Prostate gland (tissue), 2 donors: ENCODE measurements around the gene FCAR.
"Not testable (repeated sequence)": the region's sequence is repeated elsewhere in the genome, so short reads cannot be mapped to it uniquely, and the experiment has no call there.

ENCODE experiments used
- POLR2AphosphoS5 ChIP-seq: sonication (generic); formaldehyde crosslinking; IDR thresholded peaks from one replicate; pipeline ENCODE4 v1.6.1; 2017; ENCODE audit warnings: antibody characterized with exemption
- TF ChIP-seq, protein P1 (sequence below), 4 experiments: fragments of 200-600 bp in 2 of 4; fragments of 450-650 bp in 2 of 4; sonication (generic) in 2 of 4; IDR thresholded peaks; 1 replicate in 3 of 4; 2 replicates in 1 of 4; pipeline ENCODE4 v1.5.1; 2016 to 2019; ENCODE audit warnings: antibody characterized with exemption in 4 of 4, mild to moderate bottlenecking in 2 of 4, moderate library complexity in 2 of 4

DNA sequence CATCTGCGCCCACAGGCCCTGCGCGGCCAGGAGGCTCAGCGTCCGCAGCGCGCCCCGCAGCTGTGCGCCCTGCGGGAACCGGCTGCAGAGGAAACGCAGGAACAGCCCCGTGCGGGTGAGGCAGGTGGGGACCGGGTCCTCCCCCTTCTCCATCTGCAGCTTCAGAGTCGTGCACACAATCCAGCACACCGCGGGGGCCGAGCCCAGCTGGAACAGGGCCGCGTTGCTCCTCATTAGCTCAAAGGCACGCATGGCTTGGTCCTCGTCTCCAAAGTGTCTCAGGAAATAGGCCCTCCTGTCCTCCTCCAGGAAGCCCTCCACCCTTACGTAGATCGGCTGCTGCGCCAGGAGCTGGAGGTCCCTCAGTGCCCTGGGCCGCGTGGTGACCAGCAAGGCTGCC lies 65.5 kb downstream of the FCAR start:
- TF ChIP-seq, protein P1, sequence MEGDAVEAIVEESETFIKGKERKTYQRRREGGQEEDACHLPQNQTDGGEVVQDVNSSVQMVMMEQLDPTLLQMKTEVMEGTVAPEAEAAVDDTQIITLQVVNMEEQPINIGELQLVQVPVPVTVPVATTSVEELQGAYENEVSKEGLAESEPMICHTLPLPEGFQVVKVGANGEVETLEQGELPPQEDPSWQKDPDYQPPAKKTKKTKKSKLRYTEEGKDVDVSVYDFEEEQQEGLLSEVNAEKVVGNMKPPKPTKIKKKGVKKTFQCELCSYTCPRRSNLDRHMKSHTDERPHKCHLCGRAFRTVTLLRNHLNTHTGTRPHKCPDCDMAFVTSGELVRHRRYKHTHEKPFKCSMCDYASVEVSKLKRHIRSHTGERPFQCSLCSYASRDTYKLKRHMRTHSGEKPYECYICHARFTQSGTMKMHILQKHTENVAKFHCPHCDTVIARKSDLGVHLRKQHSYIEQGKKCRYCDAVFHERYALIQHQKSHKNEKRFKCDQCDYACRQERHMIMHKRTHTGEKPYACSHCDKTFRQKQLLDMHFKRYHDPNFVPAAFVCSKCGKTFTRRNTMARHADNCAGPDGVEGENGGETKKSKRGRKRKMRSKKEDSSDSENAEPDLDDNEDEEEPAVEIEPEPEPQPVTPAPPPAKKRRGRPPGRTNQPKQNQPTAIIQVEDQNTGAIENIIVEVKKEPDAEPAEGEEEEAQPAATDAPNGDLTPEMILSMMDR (IDR thresholded peaks at IDR 0.05), result not testable (repeated sequence)
- not testable (repeated sequence) for TF ChIP-seq POLR2AphosphoS5
